ENCODE data around the gene ZNF362.

The ZNF362 gene

GRCh38 chr1:33271666-33272505, 15.6 kb downstream of the ZNF362 start:
- no peak for DNase-seq (ENCODE audit: low read depth)
- H3K4me3 ChIP-seq (ENCODE audit: low read length): no peak overlapping the region
- TF ChIP-seq CTCF (conservative IDR thresholded peaks at IDR 0.05; ENCODE audit: low read depth, low read length): no peak

GRCh38 chr1:33272509-33272908, 16.2 kb downstream of the ZNF362 start:
- no peak for TF ChIP-seq CTCF (conservative IDR thresholded peaks at IDR 0.05; ENCODE audit: low read depth, low read length)
- H3K4me3 ChIP-seq (ENCODE audit: low read length): no peak overlapping the region
- no peak for DNase-seq (ENCODE audit: low read depth)

GRCh38 chr1:33272930-33273329, 16.6 kb downstream of the ZNF362 start:
- H3K4me3 ChIP-seq (ENCODE audit: low read length): no peak overlapping the region
- no peak for TF ChIP-seq CTCF (conservative IDR thresholded peaks at IDR 0.05; ENCODE audit: low read depth, low read length)
- no peak for DNase-seq (ENCODE audit: low read depth)

GRCh38 chr1:33273406-33273805, 17.1 kb downstream of the ZNF362 start:
- no peak overlapping the region for H3K4me3 ChIP-seq (ENCODE audit: low read length)
- TF ChIP-seq CTCF (conservative IDR thresholded peaks at IDR 0.05; ENCODE audit: low read depth, low read length): no peak
- no peak for DNase-seq (ENCODE audit: low read depth)

- no peak for DNase-seq (ENCODE audit: low read depth)
- H3K4me3 ChIP-seq (ENCODE audit: low read length): no peak overlapping the region
- no peak for TF ChIP-seq CTCF (conservative IDR thresholded peaks at IDR 0.05; ENCODE audit: low read depth, low read length)
These were observed 17.7 kb downstream of the ZNF362 start for GRCh38 chr1:33273961-33274371.

GRCh38 chr1:33274446-33274845, 18.2 kb downstream of the ZNF362 start:
- TF ChIP-seq CTCF (conservative IDR thresholded peaks at IDR 0.05; ENCODE audit: low read depth, low read length): no peak
- no peak for DNase-seq (ENCODE audit: low read depth)
- H3K4me3 ChIP-seq (ENCODE audit: low read length): no peak overlapping the region

- no peak for TF ChIP-seq CTCF (conservative IDR thresholded peaks at IDR 0.05; ENCODE audit: low read depth, low read length)
- no peak for DNase-seq (ENCODE audit: low read depth)
- no peak overlapping the region for H3K4me3 ChIP-seq (ENCODE audit: low read length)
These were observed 18.9 kb downstream of the ZNF362 start for GRCh38 chr1:33275195-33275594.
